HL-60/S4 (cell line): ENCODE results near the gene CTDP1.

Experiments used
- in situ Hi-C: fragments of 300-500 bp; cut with MboI; formaldehyde crosslinking; loops from 2 replicates; pipeline ENCODE4 v1.14.3; 2022; ENCODE audit warnings: low sequenced_read_pairs

The CTDP1 gene

DNA sequence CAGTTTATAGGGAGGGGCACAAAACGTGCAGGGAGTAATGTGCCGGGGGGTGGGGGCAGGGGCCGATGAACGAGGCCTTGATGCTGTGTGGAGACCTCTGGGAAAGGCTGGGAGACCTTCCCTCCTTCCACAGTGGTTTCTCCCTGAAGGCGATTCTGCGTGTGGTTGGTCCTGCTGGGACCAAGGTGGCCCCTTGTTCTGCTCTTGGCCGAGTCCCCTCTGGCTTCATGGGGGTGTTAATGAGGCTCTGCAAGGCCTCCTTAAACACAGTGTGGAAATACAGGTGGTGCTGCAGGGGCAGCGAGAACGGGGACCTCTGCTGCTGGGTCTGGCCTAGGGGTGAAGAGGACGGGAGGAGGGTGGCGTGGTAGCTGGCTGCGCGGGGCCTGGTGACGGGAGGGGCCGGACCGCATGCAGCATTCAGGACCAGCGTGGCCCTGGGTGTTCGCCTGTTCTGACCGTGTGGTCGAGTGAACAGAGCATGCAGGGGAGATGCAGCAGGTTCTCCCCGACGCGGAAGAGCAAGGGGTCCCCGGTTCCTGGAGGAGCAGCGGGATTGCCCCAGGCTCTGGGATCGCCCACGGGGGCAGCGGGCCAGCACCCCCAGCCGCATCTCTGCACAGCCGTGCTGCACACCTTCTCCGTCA, 76.0 kb downstream of the CTDP1 start:
- in situ Hi-C loops, result no loop called here

DNA sequence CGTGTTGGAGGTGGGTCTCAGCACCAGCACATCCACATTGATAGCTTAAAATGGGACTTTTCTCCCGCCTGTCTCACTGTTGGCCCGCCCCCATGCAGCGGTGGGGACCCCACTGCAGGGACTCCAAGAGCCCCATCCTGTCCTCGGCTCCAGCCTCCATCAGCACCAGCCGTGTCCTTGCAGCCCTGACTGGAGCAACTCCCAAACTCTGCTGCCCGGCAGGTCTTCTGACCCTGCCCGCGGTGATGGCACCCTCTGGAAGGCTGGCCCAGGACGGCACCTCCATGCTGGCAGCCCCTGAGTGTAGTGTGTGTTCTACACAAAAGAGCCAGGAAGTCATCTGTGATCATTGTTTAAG, 76.5 kb downstream of the CTDP1 start:
- in situ Hi-C loops, result no loop called here

DNA sequence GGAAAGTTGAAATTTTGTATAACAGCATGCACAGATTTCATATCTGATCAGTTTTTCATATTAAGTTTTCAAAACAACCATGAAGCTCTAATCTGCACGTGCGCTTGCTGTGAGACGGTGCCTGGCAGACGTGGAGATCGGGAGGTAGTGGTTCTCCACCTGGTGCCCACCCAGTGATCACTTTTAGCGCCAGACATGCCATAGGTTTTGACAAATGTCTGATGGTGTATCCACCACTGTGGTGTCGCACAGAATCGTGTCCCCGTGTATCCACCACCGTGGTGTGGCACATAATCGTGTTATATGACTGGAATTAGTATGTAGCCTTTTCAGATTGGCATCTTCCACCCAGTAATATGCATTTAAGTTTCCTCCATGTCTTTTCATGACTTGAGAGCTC, 77.2 kb downstream of the CTDP1 start:
- in situ Hi-C loops, result no loop called here

DNA sequence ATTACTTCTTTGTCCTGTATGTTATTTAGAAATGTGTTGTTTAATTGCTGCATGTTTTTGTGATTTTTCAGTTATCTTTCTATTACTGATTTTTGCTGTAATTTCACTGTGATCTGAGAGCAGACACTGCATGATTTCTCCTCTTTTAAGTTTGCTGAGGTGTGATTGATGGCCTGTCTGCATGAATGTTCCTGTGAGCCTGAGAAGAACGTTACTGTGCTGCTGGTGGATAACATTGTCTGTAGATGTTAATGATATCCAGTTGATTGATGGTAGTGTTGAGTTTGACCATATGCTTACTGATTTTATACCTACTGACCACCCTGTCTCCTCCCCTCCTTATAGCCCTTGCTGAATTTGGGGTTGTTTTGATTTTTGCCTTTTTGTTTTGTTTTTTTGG, 80.7 kb downstream of the CTDP1 start:
- in situ Hi-C loops, result no loop called here

DNA sequence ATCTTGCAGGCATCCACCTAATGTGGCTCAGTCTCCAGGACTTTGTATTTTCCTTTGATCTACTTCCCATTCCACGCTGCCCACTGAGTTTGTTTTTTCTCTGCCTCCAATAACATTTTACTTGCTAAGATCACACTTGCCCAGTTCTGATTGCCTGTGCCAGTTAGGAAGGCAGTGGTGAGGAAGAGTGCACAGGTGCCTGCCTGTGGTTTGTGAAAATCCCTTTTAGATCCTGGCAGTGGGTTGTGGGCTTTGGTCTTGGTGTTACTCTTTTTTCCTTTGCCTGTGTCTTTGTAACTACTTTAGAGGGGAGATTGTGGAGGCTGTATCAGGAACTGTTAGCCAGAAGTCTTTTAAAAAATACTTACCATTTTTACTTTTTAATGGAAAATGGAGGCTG, 81.3 kb downstream of the CTDP1 start:
- in situ Hi-C loops, result no loop called here

DNA sequence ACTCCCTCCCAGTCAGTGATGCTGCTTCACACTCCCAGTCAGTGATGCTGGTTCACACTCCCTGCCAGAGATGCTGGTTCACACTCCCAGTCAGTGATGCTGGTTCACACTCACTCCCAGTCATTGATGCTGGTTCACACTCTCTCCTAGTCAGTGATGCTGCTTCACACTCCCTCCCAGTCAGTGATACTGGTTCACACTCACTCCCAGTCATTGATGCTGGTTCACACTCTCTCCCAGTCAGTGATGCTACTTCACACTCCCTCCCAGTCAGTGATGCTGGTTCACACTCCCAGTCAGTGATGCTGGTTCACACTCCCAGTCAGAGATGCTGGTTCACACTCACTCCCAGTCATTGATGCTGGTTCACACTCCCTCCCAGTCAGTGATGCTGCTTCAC, 83.8 kb downstream of the CTDP1 start:
- in situ Hi-C loops, result no loop called here

DNA sequence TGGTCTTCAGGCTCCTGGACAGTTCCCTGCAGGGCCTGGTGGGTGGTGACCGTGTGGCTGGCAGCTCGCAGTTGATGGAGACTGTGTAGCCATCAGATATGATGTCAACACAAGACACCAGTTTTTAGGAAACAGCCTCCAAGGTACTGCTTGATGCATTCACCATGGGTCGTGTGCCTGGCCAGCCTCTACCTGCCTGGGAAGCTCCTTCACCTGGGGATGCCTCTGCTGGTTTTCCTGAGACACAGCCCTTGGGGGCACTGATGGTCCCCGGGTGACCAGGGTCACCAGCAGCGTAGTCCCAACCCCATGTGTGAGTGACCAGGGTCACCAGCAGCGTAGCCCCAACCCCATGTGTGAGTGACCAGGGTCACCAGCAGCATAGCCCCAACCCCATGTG, 84.5 kb downstream of the CTDP1 start:
- in situ Hi-C loops, result no loop called here

DNA sequence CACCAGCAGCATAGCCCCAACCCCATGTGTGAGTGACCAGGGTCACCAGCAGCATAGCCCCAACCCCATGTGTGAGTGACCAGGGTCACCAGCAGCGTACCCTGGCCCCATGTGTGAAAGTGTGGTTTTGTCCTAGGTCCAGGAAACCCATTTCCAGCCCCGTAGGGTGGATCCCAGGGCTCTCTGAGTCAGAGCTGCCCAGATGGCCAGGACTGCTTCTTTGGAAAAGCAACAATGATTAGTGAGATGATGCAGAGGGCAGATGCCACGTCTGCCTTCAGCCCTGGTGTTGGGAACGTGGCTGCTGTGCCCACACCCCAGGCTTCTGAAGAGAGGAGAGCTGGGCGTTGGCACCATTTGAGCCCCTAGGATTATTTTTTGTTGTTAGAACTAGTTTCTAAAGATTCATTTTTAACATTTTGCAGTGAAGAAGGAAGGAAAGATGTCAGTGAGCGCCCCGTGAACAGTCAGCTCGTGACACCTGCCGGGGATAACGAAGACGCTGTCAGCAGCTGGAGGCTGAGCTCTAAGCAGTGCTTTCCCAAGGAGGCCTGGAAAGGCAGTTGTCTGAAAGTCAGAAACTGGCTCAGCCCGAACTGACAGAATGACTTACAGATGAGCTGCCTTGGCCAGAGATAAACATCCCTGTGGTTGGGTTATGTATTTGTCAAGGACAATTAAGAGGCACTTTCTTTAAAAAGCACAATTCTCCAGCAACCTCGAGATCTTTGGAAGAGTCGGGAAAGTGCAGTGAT, 86.1 kb downstream of the CTDP1 start:
- in situ Hi-C loops, result no loop called here

DNA sequence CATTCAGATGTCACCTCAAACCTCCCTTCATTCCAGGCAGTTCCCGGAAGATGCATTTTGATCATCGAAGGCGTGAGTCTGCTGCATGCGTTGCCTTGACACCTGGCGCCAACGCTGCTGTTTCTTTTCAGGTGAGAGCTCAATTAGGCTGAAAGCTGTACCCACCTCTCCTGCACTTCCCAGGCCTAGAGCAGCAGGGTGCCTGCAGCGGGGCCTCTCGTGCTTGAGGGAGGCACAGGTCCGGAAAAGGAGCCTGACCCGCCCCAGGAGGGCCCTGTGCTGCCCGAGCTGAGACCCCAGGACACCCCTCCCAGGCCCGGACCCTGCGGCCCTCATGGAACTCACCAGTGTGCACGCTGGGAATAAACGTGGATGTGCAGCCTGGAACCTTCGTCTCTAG, 86.7 kb downstream of the CTDP1 start:
- in situ Hi-C loops, result no loop called here

DNA sequence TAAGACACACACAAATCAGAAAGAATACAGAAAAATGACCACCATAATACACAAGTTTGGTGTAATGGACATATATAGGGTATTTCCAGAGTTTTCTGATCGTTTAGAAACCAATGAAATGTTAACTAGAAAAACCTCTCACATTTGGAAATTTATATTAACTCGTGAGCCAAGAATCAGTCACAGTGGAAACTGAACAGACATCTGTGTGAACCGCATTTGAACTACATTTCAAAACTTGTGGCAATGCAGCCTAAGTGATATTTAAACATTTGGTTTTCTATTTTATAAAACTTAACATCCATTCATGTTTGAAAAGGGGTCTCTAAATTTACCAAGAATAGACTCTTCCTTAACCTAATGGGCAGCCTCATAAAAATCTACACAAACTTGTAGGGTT, 89.1 kb downstream of the CTDP1 start:
- in situ Hi-C loops, result no loop called here

DNA sequence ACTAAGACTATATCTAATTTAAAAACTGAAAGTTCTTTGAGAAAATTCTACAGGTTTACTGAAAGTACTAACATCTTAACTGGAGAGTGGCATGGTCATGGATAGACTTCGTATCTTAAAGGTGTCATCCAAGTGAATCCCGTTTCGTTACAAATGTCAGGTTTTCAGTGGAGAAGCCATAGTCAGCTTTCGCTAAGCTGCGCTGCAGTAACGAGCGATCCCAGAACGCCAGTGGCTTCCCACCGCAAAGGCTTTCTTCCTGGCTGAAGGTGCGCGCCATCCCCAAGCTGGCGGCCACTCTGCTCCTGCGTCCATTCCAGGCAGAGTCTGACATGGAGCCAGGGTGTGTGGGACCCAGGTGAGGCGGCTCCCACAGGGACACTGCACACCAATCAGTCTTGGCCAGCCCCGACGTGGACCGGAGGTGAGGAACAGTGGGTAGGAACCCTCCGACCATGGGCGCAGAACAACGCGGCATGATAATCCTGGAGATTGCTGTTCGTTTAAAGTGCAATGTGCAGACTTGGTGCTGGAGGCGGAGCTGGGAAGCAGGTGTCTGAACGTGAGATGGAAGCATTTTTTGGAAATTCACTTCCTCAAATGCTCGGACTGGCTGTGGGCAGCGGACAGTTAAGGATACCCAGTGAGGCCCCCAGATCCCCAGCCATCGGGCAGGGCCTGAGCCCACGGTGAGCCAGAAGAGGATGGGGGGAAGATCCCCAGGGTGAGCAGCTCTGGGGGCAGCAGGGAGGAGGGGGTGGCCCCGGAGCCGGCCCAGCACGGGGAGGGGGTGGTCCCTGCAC, 90.3 kb downstream of the CTDP1 start:
- in situ Hi-C loops, result no loop called here

DNA sequence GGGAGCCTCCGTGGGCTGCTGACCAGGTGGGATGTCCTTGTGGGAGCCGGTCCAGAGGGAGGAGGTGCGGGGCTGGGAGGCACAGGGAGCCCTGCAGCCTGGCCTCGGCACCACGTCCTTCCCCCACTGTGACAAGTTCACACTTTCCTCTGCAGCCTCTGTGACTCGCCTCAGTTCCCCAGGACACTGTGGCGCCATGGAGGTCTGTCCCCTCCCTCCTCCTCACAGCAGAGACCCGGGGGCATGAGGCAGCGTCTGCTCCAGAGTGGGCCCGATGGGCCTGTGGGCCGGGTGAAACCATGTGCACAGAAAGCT, 90.9 kb downstream of the CTDP1 start:
- in situ Hi-C loops, result no loop called here

DNA sequence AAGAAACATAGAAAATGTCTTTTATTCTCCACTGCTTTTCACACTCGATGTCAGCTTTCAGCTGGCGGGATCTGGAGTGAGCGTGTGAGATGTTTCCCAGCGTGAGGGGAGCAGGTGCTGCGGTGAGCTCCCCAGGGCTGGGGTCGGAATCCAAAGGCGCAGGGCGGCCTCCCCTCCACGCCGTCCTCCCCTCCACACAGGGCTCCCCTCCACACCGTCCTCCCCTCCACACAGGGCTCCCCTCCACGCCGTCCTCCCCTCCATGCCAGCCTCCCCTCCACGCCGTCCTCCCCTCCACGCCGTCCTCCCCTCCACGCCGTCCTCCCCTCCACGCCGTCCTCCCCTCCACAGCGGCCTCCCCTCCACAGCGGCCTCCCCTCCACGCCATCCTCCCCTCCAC, 91.2 kb downstream of the CTDP1 start:
- in situ Hi-C loops, result no loop called here

DNA sequence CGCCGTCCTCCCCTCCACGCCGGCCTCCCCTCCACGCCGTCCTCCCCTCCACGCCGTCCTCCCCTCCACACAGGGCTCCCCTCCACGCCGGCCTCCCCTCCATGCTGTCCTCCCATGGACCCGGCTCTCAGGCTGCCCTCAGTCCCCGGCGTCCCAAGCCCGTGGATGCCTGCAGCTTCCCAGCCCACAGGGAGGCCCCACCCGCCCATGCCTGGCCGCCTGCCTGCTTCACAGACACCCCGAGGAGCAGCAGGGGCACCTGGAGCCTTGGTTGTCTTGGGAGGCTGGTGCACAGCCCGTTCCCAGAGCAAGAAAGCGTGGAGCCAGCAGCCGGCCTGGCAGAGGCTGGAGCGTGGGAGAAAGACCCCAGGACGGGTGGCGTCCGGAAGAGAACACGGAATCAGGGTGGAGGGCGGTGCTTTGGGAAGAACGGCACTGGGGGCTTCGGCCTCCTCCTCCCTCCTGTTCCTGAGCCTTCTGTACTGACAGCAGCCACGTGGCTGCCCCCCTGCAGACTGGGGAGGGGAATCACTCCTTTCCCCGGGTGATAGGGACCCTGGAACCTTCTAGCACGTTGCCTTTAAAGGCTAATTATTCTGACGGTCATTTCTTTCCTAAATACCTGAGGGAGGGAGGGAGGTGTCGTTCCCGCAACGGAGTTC, 92.0 kb downstream of the CTDP1 start:
- in situ Hi-C loops, result no loop called here

DNA sequence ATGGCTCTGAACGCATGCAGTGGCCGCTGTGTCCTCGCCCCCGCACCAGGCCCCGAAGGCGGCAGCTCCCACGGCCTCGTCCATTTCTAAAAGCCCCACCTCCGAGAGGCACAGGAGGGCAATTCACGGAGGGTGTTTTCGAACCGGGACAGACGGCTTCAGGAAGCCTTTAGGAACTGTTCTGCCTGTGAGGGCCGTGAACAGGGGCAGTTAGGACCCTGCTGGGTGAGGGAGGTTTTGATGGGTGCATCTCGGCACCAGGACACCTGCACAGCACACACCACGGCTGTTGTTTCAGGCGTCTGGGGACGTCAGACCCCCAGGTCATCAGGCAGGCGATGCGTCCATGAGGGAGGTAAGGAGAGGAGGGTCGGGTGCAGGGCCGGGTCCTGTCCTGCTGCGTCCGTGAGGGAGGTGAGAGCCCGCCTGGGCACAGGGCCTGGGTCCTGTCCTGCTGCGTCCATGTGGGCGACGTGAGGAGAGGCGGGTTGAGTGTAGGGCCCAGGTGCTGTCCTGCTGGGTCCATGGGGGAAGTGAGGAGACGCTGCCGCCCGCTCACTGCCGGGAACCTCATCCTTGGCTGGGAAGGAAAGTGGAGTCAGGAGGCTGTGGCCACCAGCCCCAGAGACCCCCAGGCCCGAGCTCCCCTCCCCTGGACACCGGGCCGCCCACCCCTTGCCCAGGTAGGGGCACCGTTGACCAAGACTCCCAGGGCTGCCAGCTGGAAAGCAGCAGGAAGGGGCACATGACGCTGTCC, 92.7 kb downstream of the CTDP1 start:
- in situ Hi-C loops, result no loop called here

DNA sequence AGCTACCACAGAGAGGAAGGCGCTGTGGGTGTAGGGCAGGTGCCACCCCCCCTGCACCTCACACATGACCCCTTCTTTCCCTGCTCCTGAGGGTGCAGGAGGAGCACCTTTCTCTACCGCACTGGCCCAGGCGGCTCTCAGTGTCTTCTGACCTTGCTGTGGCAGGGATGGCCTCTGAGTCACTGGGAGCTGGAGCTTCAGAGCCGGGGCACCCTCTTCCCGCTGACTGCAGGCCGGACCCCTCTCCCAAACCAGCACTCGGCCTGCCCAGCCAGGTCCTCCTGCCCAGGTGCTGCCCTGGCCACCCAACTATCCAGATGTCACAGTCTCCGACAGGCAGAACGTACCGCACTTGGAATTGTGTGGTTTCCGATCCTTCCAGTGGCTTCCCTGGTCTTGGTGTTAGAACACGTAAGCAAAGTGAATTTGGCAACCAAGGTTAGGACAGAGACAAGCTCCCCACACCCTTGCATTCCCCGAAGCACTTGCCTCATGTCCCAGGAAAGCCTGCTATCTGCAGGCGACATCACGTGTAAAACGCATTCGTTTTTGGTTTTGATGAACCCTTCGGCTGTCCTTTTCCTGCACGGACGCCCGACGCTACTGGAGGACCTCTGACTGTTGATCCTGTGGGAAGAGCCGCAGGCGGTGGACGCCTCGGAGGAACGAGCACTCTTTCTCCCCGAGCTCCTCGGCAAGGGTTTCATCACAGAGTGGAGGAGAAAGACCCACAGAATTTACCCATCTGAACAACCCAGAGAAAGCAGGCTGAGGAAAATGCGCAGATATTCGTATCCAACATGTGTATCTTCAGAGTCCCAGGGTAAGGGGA, 93.5 kb downstream of the CTDP1 start:
- in situ Hi-C loops, result no loop called here

DNA sequence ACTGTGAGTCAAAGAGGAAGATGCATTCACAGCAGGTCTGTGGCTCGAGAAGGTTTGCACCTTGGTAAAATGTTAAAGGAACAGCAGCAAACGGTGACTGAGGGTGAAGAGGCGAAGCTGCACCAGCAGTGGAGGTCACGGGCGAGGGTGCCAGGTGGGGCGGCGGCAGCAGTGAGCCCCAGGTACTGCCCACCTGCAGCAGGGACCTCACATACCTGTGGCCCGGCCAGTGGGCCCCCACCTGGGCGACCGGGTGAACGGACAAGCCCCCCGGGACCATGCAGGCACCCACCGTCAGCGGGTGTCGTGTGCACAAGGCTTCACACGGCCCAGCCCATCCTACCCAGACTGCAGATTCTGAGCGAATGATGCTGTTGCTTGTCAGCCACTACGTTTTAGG, 94.5 kb downstream of the CTDP1 start:
- in situ Hi-C loops, result no loop called here

DNA sequence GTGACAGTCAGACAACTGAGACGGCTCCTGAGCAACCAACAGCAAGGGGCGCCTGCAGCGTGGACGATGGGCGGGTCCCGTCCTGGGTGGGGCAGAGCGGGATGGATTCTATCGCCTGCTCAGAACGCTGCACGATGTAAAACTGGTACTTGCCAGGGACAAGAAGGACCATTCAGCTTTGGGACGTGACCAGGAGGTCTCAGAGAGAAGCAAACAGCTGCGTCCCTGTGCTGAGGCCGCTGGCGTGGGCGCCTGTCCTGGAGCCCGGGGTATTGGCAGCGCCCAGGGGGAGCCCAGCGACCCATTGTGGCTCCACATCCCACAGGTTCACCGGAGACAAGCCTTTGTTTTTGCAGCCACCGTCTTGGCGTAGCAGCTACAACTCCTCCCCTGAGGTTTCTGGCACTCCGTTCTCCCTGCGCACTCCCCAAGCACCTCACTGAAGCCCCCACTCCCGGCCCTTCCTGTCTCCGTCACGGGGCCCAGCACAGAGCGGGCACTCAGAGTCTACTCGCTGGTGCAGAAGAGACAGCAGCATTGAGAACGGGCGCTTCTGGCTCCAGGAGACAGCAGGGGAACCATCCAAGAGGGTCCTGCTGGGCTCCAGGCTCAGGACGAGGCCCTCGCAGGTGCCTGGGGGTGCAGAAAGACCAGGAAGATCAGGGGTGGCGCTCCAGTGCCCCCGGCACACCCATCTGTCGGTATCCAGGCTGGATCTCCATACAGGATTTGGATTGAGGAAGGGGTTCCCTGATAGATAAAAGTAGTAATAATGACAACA, 96.0 kb downstream of the CTDP1 start:
- in situ Hi-C loops, result no loop called here

DNA sequence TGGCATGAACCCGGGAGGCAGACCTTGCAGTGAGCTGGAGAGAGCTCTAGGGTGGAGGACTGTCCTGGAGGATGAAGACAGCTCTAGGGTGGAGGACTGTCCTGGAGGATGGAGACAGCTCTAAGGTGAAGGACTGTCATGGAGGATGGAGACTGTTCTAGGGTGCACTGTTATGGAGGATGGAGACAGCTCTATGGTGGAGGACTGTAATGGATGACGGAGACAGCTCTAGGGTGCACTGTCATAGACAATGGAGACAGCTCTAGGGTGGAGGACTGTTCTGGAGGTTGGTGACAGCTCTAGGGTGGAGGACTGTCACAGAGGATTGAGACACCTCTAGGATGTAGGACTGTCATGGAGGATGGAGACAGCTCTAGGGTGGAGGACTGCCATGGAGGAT, 97.1 kb downstream of the CTDP1 start:
- in situ Hi-C loops, result no loop called here
